Esophagus muscularis mucosa (tissue), 4 donors: ENCODE data around the gene NR2F6. TPM values are rescaled to one million over a fixed set of nuclear protein-coding genes. Genes with fewer than 3 reads are reported as not detected.

Experiments used
- DNase-seq: peaks from one replicate; pipeline ENCODE4 v3.0.0-alpha.2; 2017; ENCODE audit errors: extremely low spot score
- H3K27ac ChIP-seq, 4 donors: fragments of 200-600 bp; sonication (generic); replicated peaks in 1 of 4; 1 replicate in 3 of 4; 2 replicates in 1 of 4; pipeline ENCODE4 v1.5.1; 2016 to 2019; ENCODE audit warnings: mild to moderate bottlenecking in 1 of 4
- H3K27me3 ChIP-seq, 4 donors: fragments of 200-600 bp; sonication (generic); one replicate each; pipeline versions ENCODE4 v1.5.1 to v1.6.0; 2016 to 2019
- H3K36me3 ChIP-seq, 4 donors: fragments of 200-600 bp; sonication (generic); one replicate each; pipeline ENCODE4 v1.5.1; 2016 to 2019
- H3K4me1 ChIP-seq, 4 donors: fragments of 200-600 bp; sonication (generic); one replicate each; pipeline ENCODE4 v1.5.1; 2016 to 2019
- H3K4me3 ChIP-seq, 4 donors: fragments of 200-600 bp; sonication (generic); 1 replicate in 2 of 4; 2 replicates in 2 of 4; pipeline ENCODE4 v1.5.1; 2016 to 2019; ENCODE audit warnings: mild to moderate bottlenecking in 4 of 4, moderate library complexity in 1 of 4
- H3K9me3 ChIP-seq, 4 donors: fragments of 200-600 bp; sonication (generic); 1 replicate in 3 of 4; 2 replicates in 1 of 4; pipeline ENCODE4 v1.5.1; 2016 to 2019
- EP300 ChIP-seq: sonication (generic); formaldehyde crosslinking; IDR thresholded peaks from one replicate; pipeline ENCODE4 v1.6.1; 2017; ENCODE audit warnings: antibody characterized with exemption
- POLR2A ChIP-seq: fragments of 450-650 bp; IDR thresholded peaks from one replicate; pipeline ENCODE4 v1.6.1; 2017; ENCODE audit warnings: antibody characterized with exemption, moderate library complexity, mild to moderate bottlenecking, low read depth
- POLR2AphosphoS5 ChIP-seq, 2 donors: sonication (generic); formaldehyde crosslinking; IDR thresholded peaks; one replicate each; pipeline ENCODE4 v1.6.1; 2017; ENCODE audit warnings: antibody characterized with exemption in 2 of 2
- WGBS: methylation state at CpG from one replicate; pipeline ENCODE4 v1.1.5; 2018; 5-methylcytosine and 5-hydroxymethylcytosine counted together
- intact Hi-C: fragments of 100-400 bp; cut with DNase I; formaldehyde crosslinking; loops from one replicate; pipeline ENCODE4 v1.15.1; 2023
- total RNA-seq, 4 donors: library from RNA; depleted of rRNA; stranded (reverse); fragments of >200 nt; gene quantifications; one replicate each; pipeline versions ENCODE4 v1.1.0 to v1.2.1, GENCODE V29; 2016
- TF ChIP-seq, protein P1 (sequence below), 3 experiments: fragments of 200-600 bp in 2 of 3; fragments of 450-650 bp in 1 of 3; sonication (generic) in 2 of 3; IDR thresholded peaks; one replicate each; pipeline ENCODE4 v1.5.1; 2017 to 2019; ENCODE audit warnings: antibody characterized with exemption in 3 of 3, mild to moderate bottlenecking in 2 of 3, moderate library complexity in 1 of 3

Gene NR2F6
- total RNA-seq, 4 donors from 2014 or later = 38.6 to 88.0 (median 61.2) TPM

DNA sequence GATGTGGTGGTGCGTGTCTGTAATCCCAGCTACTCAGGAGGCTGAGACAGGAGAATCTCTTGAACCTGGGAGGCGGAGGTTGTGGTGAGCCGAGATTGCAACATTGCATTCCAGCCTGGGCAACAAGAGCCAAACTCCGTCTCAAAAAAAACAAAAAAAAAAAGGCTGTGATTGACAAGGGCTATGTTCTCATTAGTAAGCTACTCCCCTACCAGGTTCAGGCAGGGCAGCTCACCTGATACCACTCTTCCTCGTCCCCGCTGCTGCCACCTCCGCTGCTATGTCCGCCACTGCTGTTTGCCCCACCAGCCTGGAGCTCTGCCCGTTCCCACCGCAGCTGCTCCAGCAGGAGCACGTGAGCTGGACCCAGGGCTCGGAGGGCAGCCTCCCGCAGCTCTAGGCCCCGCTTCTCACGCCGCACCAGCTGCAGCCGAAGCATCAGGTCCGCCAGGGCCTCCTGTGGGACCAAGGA lies 9.5 kb upstream of the NR2F6 start:
- no peak overlapping the region for H3K4me3 ChIP-seq
- TF ChIP-seq, protein P1, sequence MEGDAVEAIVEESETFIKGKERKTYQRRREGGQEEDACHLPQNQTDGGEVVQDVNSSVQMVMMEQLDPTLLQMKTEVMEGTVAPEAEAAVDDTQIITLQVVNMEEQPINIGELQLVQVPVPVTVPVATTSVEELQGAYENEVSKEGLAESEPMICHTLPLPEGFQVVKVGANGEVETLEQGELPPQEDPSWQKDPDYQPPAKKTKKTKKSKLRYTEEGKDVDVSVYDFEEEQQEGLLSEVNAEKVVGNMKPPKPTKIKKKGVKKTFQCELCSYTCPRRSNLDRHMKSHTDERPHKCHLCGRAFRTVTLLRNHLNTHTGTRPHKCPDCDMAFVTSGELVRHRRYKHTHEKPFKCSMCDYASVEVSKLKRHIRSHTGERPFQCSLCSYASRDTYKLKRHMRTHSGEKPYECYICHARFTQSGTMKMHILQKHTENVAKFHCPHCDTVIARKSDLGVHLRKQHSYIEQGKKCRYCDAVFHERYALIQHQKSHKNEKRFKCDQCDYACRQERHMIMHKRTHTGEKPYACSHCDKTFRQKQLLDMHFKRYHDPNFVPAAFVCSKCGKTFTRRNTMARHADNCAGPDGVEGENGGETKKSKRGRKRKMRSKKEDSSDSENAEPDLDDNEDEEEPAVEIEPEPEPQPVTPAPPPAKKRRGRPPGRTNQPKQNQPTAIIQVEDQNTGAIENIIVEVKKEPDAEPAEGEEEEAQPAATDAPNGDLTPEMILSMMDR (IDR thresholded peaks at IDR 0.05) = no peak
- TF ChIP-seq POLR2A (no peak), POLR2AphosphoS5 (IDR thresholded peaks at IDR 0.05) (no peak), EP300 (no peak)

DNA sequence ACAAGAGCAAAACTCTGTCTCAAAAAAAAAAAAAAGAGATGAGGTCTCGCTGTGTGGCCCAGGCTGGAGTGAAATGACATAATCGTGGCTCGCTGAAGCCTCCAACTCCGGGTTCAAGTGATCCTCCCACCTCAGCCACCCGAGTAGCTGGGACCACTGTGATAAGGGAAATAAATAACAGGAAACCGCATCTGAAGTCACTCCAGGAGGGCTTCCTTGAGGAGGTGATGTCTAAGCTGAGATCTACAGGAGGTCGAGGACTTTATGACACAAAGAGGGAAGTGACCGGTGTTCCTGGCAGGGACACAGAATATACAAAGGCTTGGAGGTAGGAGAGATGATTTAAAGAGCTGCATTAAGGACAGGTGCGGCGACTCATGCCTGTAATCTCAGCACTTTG lies 8.9 kb upstream of the NR2F6 start:
- H3K4me1 ChIP-seq = no peaks in the 10 kb centered on the region
- TF ChIP-seq, protein P1 (IDR thresholded peaks at IDR 0.05) = no peak
- TF ChIP-seq EP300 (no peak), POLR2AphosphoS5 (IDR thresholded peaks at IDR 0.05) (no peak), POLR2A (no peak)
- DNase-seq = no peak
- H3K9me3 ChIP-seq = peaks cover 0 to 6% (median 2%) of the 10 kb centered on the region in 4 donors
- no peak overlapping the region for H3K27ac ChIP-seq
- peaks cover 0 to 61% (median 5%) of the 10 kb centered on the region in 4 donors for H3K36me3 ChIP-seq
- no peak overlapping the region for H3K4me3 ChIP-seq
- intact Hi-C loops = no loop called here
- H3K27me3 ChIP-seq = no peaks in the 10 kb centered on the region
- WGBS = 89% methylated on average over 10 of the region's 10 CpGs

More for the DNA sequence above, 9.5 kb upstream of the NR2F6 start:
- H3K9me3 ChIP-seq = peaks cover 0 to 10% (median 2%) of the 10 kb centered on the region in 4 donors
- 82% methylated on average over 8 of the region's 18 CpGs for WGBS
- intact Hi-C loops = no loop called here
- DNase-seq = no peak
- H3K27me3 ChIP-seq = no peaks in the 10 kb centered on the region
- no peaks in the 10 kb centered on the region for H3K4me1 ChIP-seq
- peaks cover 0 to 62% (median 5%) of the 10 kb centered on the region in 4 donors for H3K36me3 ChIP-seq
- H3K27ac ChIP-seq = no peak overlapping the region

DNA sequence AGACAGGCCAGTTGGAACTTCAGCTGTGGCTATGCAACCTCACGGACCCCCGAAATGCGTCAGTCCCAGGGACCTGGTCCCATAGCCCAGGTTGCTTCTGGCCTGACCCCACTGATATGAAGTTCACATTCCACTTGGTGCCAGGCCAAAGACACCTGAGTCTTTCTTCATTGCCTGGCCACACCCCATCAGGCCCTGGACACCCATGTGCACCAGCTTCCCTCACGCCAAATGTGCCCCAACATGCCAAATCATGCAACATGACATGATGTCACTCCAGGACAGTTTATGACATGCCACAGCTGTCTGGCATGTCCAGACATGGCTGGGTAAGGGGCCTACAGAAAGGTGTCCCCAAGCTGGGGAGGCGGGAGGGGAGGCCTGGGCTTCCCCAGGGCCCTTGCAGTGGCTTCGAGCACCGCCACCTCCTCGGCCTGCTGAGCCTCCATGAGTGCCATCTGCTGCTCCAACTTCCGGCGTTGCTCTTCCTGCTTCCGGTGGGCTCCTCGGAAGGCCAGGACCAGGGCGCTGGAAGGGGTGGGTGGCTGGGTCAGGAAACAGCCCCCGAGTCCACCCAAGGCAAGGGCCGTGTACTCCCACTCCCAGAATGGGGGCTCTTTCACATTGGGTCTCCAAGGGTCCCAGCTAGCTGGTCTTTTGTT lies 4.3 kb upstream of the NR2F6 start:
- H3K4me3 ChIP-seq = no peak overlapping the region
- peaks cover 10 to 19% (median 14%) of the 10 kb centered on the region in 4 donors for H3K4me1 ChIP-seq
- DNase-seq = no peak
- H3K27me3 ChIP-seq = no peaks in the 10 kb centered on the region
- intact Hi-C loops = no loop called here
- H3K36me3 ChIP-seq = peaks cover 0 to 25% (median 2%) of the 10 kb centered on the region in 4 donors
- WGBS = 89% methylated on average over 8 of the region's 15 CpGs
- H3K27ac ChIP-seq = no peak overlapping the region
- no peak for TF ChIP-seq EP300
- no peak for TF ChIP-seq POLR2A
- TF ChIP-seq, protein P1 (IDR thresholded peaks at IDR 0.05) = no peak
- no peak for TF ChIP-seq POLR2AphosphoS5 (IDR thresholded peaks at IDR 0.05)
- H3K9me3 ChIP-seq = no peaks in the 10 kb centered on the region

DNA sequence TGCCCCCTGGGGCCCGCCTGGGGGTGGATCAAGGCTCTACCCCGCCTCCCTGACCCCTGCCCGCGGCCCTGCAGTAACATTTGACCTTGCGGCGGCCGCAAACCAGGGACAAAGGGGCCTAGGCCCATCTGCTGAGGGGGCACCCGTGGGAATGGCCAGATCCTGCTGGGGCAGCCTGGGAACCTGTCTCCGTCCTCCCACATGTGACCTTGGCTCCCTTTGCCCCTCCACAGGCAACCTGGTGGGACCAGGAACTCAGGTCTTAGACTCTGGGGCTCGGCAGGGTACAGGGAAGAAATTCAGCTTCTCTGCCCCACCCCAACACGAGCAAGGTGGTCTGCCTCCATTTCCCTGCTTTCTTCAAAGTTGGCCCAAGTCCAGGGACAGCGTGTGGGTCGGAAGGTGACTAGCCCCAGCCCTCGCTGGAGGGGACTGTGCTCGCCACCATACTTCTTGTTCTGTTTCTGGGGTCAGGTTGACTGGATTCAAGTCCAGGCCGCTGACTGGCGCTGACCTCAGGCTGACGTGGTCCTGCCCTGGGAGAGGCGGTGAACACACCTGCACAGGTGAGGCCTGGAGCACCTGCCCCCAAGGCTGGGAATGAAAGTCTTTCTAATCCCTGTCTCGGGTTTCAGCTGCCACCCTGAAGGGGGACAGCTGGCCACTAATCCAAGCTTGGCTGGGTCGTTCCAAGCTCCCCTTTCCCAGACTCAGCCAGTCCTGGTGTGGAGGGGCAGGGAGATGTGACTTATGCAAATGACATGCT lies 2.5 kb upstream of the NR2F6 start:
- intact Hi-C loops = no loop called here
- Histone ChIP-seq H3K9me3 (no peaks in the 10 kb centered on the region), H3K36me3 (peaks cover 0 to 19% (median 2%) of the 10 kb centered on the region in 4 donors), H3K4me1 (peaks cover 15 to 36% (median 27%) of the 10 kb centered on the region in 4 donors), H3K4me3 (no peak overlapping the region), H3K27me3 (no peaks in the 10 kb centered on the region), H3K27ac (peak overlapping the region in 1 of 4 donors; percentile 14)
- 76% methylated on average over 13 of the region's 21 CpGs for WGBS
- DNase-seq = no peak
- TF ChIP-seq POLR2AphosphoS5 (IDR thresholded peaks at IDR 0.05) (no peak), POLR2A (no peak), EP300 (no peak)
- TF ChIP-seq, protein P1 (IDR thresholded peaks at IDR 0.05) = no peak
